Effector memory CD8-positive, alpha-beta T cell (primary cell): Measurements from ENCODE around the gene KLHL4.
"Not testable (repeated sequence)": the region's sequence is repeated elsewhere in the genome, so short reads cannot be mapped to it uniquely, and the experiment has no call there.

ENCODE experiments used
- ATAC-seq: fragments of 150-1000 bp; cut with Tn5 transposase; replicated peaks from 2 replicates; pipeline ENCODE4 v1.10.0; 2021; ENCODE audit warnings: mild to moderate bottlenecking, moderate library complexity
- DNase-seq, 3 experiments: peaks; one replicate each; pipeline ENCODE4 v3.0.0; 2021
- H3K27ac Mint-ChIP-seq, 2 donors: one replicate each; pipeline ENCODE4 v1.8.0; 2022; ENCODE audit warnings: mild to moderate bottlenecking in 2 of 2, mixed read lengths in 2 of 2, moderate library complexity in 2 of 2
- H3K27me3 Mint-ChIP-seq, 2 donors: one replicate each; pipeline ENCODE4 v1.8.0; 2022; ENCODE audit warnings: mixed read lengths in 2 of 2
- H3K36me3 Mint-ChIP-seq: one replicate; pipeline ENCODE4 v1.8.0; 2022; ENCODE audit warnings: mild to moderate bottlenecking, moderate library complexity, mixed read lengths; ENCODE audit not compliant: insufficient read depth
- H3K4me1 Mint-ChIP-seq, 2 donors: one replicate each; pipeline ENCODE4 v1.8.0; 2022; ENCODE audit warnings: low read depth in 2 of 2, mixed read lengths in 2 of 2
- H3K4me3 Mint-ChIP-seq, 2 donors: one replicate each; pipeline ENCODE4 v1.8.0; 2022; ENCODE audit warnings: mild to moderate bottlenecking in 2 of 2, mixed read lengths in 2 of 2, moderate library complexity in 2 of 2
- H3K9me3 Mint-ChIP-seq, 2 donors: one replicate each; pipeline ENCODE4 v1.8.0; 2022; ENCODE audit warnings: mixed read lengths in 2 of 2

The KLHL4 gene

GRCh38 chrX:87689218-87689617 lies 171.6 kb downstream of the KLHL4 start:
- not testable (repeated sequence) for H3K27me3 Mint-ChIP-seq, H3K27ac Mint-ChIP-seq, H3K36me3 Mint-ChIP-seq, ATAC-seq, H3K4me1 Mint-ChIP-seq, DNase-seq, H3K4me3 Mint-ChIP-seq, H3K9me3 Mint-ChIP-seq

- no peaks in the 10 kb centered on the region for H3K36me3 Mint-ChIP-seq
- no peak overlapping the region for H3K27ac Mint-ChIP-seq
- DNase-seq (no peak), ATAC-seq (no peak)
- no peaks in the 10 kb centered on the region for H3K4me1 Mint-ChIP-seq
- no peaks in the 10 kb centered on the region for H3K27me3 Mint-ChIP-seq
- no peak overlapping the region for H3K4me3 Mint-ChIP-seq
- peaks cover 0 to 3% of the 10 kb centered on the region in 2 donors for H3K9me3 Mint-ChIP-seq
Measured at GRCh38 chrX:87693204-87693603, 175.6 kb downstream of the KLHL4 start.

- Mint-ChIP-seq H3K36me3 (no peaks in the 10 kb centered on the region), H3K27me3 (no peaks in the 10 kb centered on the region), H3K4me3 (no peak overlapping the region), H3K9me3 (no peaks in the 10 kb centered on the region), H3K4me1 (no peaks in the 10 kb centered on the region), H3K27ac (no peak overlapping the region)
- DNase-seq (no peak), ATAC-seq (no peak)
Measured at GRCh38 chrX:87697409-87697808, 179.8 kb downstream of the KLHL4 start.

GRCh38 chrX:87702795-87703194 lies 185.2 kb downstream of the KLHL4 start:
- no peaks in the 10 kb centered on the region for H3K27me3 Mint-ChIP-seq
- no peaks in the 10 kb centered on the region for H3K4me1 Mint-ChIP-seq
- H3K4me3 Mint-ChIP-seq, result no peak overlapping the region
- peaks cover 0 to 2% of the 10 kb centered on the region in 2 donors for H3K9me3 Mint-ChIP-seq
- DNase-seq (no peak), ATAC-seq (no peak)
- H3K27ac Mint-ChIP-seq, result no peak overlapping the region
- H3K36me3 Mint-ChIP-seq, result no peaks in the 10 kb centered on the region

- H3K27me3 Mint-ChIP-seq, H3K4me3 Mint-ChIP-seq, H3K9me3 Mint-ChIP-seq, DNase-seq, H3K36me3 Mint-ChIP-seq, H3K4me1 Mint-ChIP-seq, H3K27ac Mint-ChIP-seq, ATAC-seq: not testable (repeated sequence)
Measured at GRCh38 chrX:87703469-87703868, 185.9 kb downstream of the KLHL4 start.

- H3K27ac Mint-ChIP-seq, result no peak overlapping the region
- DNase-seq, result no peak
- H3K4me1 Mint-ChIP-seq, result no peaks in the 10 kb centered on the region
- H3K27me3 Mint-ChIP-seq, result no peaks in the 10 kb centered on the region
- peaks cover 0 to 6% of the 10 kb centered on the region in 2 donors for H3K9me3 Mint-ChIP-seq
- H3K4me3 Mint-ChIP-seq, result no peak overlapping the region
- H3K36me3 Mint-ChIP-seq, result no peaks in the 10 kb centered on the region
- no peak for ATAC-seq
Measured at GRCh38 chrX:87706134-87706533, 188.5 kb downstream of the KLHL4 start.

GRCh38 chrX:87710580-87710979 lies 193.0 kb downstream of the KLHL4 start:
- no peak overlapping the region for H3K4me3 Mint-ChIP-seq
- H3K27ac Mint-ChIP-seq, result no peak overlapping the region
- DNase-seq, result no peak
- peaks cover 0 to 4% of the 10 kb centered on the region in 2 donors for H3K9me3 Mint-ChIP-seq
- no peaks in the 10 kb centered on the region for H3K27me3 Mint-ChIP-seq
- H3K4me1 Mint-ChIP-seq, result no peaks in the 10 kb centered on the region
- ATAC-seq, result no peak
- peaks cover 3% of the 10 kb centered on the region for H3K36me3 Mint-ChIP-seq
